H9 (cell line): ENCODE results near the gene ATP7B. TPM values are rescaled to one million over a fixed set of nuclear protein-coding genes. Genes with fewer than 3 reads are reported as not detected.
A peak's percentile ranks its signal among the peaks of the same experiment; 100 is the strongest.

ENCODE experiments used
- DNase-seq: peaks from one replicate; pipeline ENCODE4 v3.0.0-alpha.2; 2017
- H2AFZ ChIP-seq: one replicate; pipeline ENCODE4 v1.6.1; 2013; ENCODE audit warnings: mild to moderate bottlenecking, low read length, control low read depth, moderate library complexity
- H2AK5ac ChIP-seq: 2 replicates; pipeline ENCODE4 v1.6.1; 2013; ENCODE audit warnings: low read length, control low read depth, mixed read lengths; ENCODE audit not compliant: insufficient read length
- H2BK120ac ChIP-seq: one replicate; pipeline ENCODE4 v1.6.1; 2013; ENCODE audit warnings: low read depth, mild to moderate bottlenecking, low read length, control low read depth, inconsistent platforms; ENCODE audit not compliant: poor library complexity, severe bottlenecking
- H2BK12ac ChIP-seq: 2 replicates; pipeline ENCODE4 v1.6.1; 2013; ENCODE audit warnings: low read length, control low read depth, mixed read lengths, low read depth; ENCODE audit not compliant: insufficient read length
- H2BK15ac ChIP-seq: 2 replicates; pipeline ENCODE4 v1.6.1; 2013; ENCODE audit warnings: low read depth, low read length, control low read depth
- H2BK20ac ChIP-seq: one replicate; pipeline ENCODE4 v1.6.1; 2013; ENCODE audit warnings: low read depth, mild to moderate bottlenecking, low read length, control low read depth, inconsistent platforms; ENCODE audit not compliant: poor library complexity, severe bottlenecking
- H2BK5ac ChIP-seq: 2 replicates; pipeline ENCODE4 v1.6.1; 2013; ENCODE audit warnings: low read length, control low read depth, mixed read lengths; ENCODE audit not compliant: insufficient read length
- H3K14ac ChIP-seq: 2 replicates; pipeline ENCODE4 v1.6.1; 2013; ENCODE audit warnings: low read length, control low read depth; ENCODE audit not compliant: insufficient read depth
- H3K18ac ChIP-seq: 2 replicates; pipeline ENCODE4 v1.6.1; 2013; ENCODE audit warnings: low read depth, mild to moderate bottlenecking, mixed read lengths, low read length, control low read depth; ENCODE audit not compliant: insufficient read length
- H3K23ac ChIP-seq: 2 replicates; pipeline ENCODE4 v1.6.1; 2013; ENCODE audit warnings: low read length, control low read depth, mixed read lengths, low read depth; ENCODE audit not compliant: insufficient read length
- H3K23me2 ChIP-seq: 2 replicates; pipeline ENCODE4 v1.6.1; 2013; ENCODE audit warnings: low read depth, mild to moderate bottlenecking, mixed read lengths, low read length, control low read depth; ENCODE audit not compliant: insufficient read length, poor library complexity, severe bottlenecking
- H3K27ac ChIP-seq: 2 replicates; pipeline ENCODE4 v1.5.1; 2013; ENCODE audit warnings: low read length, control low read depth, mixed read lengths, low read depth; ENCODE audit not compliant: insufficient read length
- H3K27me3 ChIP-seq: 2 replicates; pipeline ENCODE4 v1.6.1; 2013; ENCODE audit warnings: low read length, control low read depth, inconsistent platforms; ENCODE audit not compliant: insufficient read depth
- H3K4ac ChIP-seq: 2 replicates; pipeline ENCODE4 v1.6.1; 2013; ENCODE audit warnings: low read depth, mild to moderate bottlenecking, control low read depth, inconsistent platforms, low read length, moderate library complexity
- H3K4me1 ChIP-seq: 2 replicates; pipeline ENCODE4 v1.6.1; 2013; ENCODE audit warnings: low read length, control low read depth, inconsistent platforms; ENCODE audit not compliant: insufficient read depth
- H3K4me2 ChIP-seq: 2 replicates; pipeline ENCODE4 v1.6.1; 2013; ENCODE audit warnings: low read length, control low read depth, mixed read lengths; ENCODE audit not compliant: insufficient read length, insufficient read depth
- H3K56ac ChIP-seq: 2 replicates; pipeline ENCODE4 v1.6.1; 2013; ENCODE audit warnings: low read depth, mild to moderate bottlenecking, mixed read lengths, low read length, control low read depth; ENCODE audit not compliant: insufficient read length
- H3K79me1 ChIP-seq: 2 replicates; pipeline ENCODE4 v1.6.1; 2013; ENCODE audit warnings: low read depth, mild to moderate bottlenecking, moderate library complexity, low read length, control low read depth, inconsistent platforms; ENCODE audit not compliant: insufficient read depth, poor library complexity, severe bottlenecking
- H3K79me2 ChIP-seq: 2 replicates; pipeline ENCODE4 v1.6.1; 2013; ENCODE audit warnings: low read length, control low read depth, inconsistent platforms; ENCODE audit not compliant: insufficient read depth
- H3K9ac ChIP-seq: 2 replicates; pipeline ENCODE4 v1.6.1; 2013; ENCODE audit warnings: low read length, control low read depth, mixed read lengths; ENCODE audit not compliant: insufficient read length; ENCODE audit errors: extremely low read depth
- H3K9me3 ChIP-seq: one replicate; pipeline ENCODE4 v1.6.1; 2013; ENCODE audit warnings: low read depth, low read length, inconsistent platforms; ENCODE audit not compliant: control insufficient read depth
- H3T11ph ChIP-seq: one replicate; pipeline ENCODE4 v1.6.1; 2013; ENCODE audit warnings: mild to moderate bottlenecking, low read length, control low read depth, inconsistent platforms
- H4K20me1 ChIP-seq: one replicate; pipeline ENCODE4 v1.6.1; 2013; ENCODE audit not compliant: control insufficient read depth, insufficient read length, insufficient read depth
- H4K5ac ChIP-seq: 2 replicates; pipeline ENCODE4 v1.6.1; 2013; ENCODE audit warnings: low read depth, mild to moderate bottlenecking, mixed read lengths, low read length, control low read depth; ENCODE audit not compliant: insufficient read length
- H4K8ac ChIP-seq: replicated peaks from 2 replicates; pipeline ENCODE4 v1.6.1; 2013; ENCODE audit warnings: low read length, control low read depth, mixed read lengths, low read depth; ENCODE audit not compliant: insufficient read length
- H4K91ac ChIP-seq: 2 replicates; pipeline ENCODE4 v1.6.1; 2013; ENCODE audit warnings: low read depth, mild to moderate bottlenecking, moderate library complexity, mixed read lengths, low read length, control low read depth; ENCODE audit not compliant: insufficient read length
- H3K27ac Mint-ChIP-seq, 3 experiments: 2 replicates in 2 of 3; 3 replicates in 1 of 3; pipeline ENCODE4 v1.8.0; 2020 to 2021; ENCODE audit warnings: mixed read lengths in 3 of 3, mild to moderate bottlenecking in 1 of 3, moderate library complexity in 1 of 3
- H3K27me3 Mint-ChIP-seq: 2 replicates; pipeline ENCODE4 v1.8.0; 2021; ENCODE audit warnings: low read depth, mild to moderate bottlenecking, moderate library complexity, mixed read lengths
- H3K36me3 Mint-ChIP-seq, 3 experiments: 2 replicates in 2 of 3; 3 replicates in 1 of 3; pipeline ENCODE4 v1.8.0; 2020 to 2021; ENCODE audit warnings: low read depth in 3 of 3, mixed read lengths in 3 of 3; ENCODE audit not compliant: insufficient read depth in 1 of 3
- H3K4me1 Mint-ChIP-seq, 2 experiments: 2 replicates each; pipeline ENCODE4 v1.8.0; 2020; ENCODE audit warnings: mixed read lengths in 2 of 2
- H3K4me3 Mint-ChIP-seq, 2 experiments: 2 replicates in 1 of 2; 3 replicates in 1 of 2; pipeline ENCODE4 v1.8.0; 2020 to 2021; ENCODE audit warnings: mild to moderate bottlenecking in 2 of 2, mixed read lengths in 2 of 2, moderate library complexity in 1 of 2
- H3K9me3 Mint-ChIP-seq, 2 experiments: 2 replicates in 1 of 2; 3 replicates in 1 of 2; pipeline ENCODE4 v1.8.0; 2020; ENCODE audit warnings: mild to moderate bottlenecking in 2 of 2, mixed read lengths in 2 of 2, moderate library complexity in 1 of 2
- WGBS: extraction: QIAGEN DNeasy Blood & Tissue Kit; methylation state at CpG from one replicate; pipeline ENCODE4 v1.1.7; 2013; ENCODE audit warnings: missing lambda C conversion rate, low lambda C conversion rate, mixed read lengths; ENCODE audit not compliant: insufficient read length; ENCODE audit errors: extremely low coverage; 5-methylcytosine and 5-hydroxymethylcytosine counted together
- total RNA-seq: library from RNA; stranded (reverse); gene quantifications from 2 replicates; pipeline ENCODE4 v1.2.1, GENCODE V29; 2021
- TF ChIP-seq, protein P1 (sequence below): fragments of 200-600 bp; sonication (generic); conservative IDR thresholded peaks from 3 replicates; pipeline ENCODE4 v1.8.0; 2021; ENCODE audit warnings: antibody characterized with exemption, mild to moderate bottlenecking

The ATP7B gene
- total RNA-seq, 1 experiment from 2014 or later = 5.8 TPM

DNA sequence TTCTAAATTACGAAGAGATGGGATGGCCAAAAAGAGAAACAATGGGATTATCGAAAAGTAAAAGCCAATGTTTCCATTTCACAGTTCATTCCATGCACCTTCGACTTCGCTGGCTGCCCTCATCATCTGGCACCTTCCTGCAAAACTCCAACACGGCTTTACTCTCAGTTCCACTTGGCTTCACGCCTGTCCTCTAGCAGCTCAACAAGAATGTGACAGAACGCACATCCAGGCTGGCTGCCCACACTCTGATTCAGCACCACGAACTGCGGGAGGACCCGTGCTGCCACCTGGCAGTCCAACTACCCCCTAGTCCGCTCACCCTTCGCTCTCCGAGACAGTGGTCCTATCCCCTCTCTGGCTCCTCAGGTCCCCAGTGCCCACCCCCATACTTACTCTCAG lies 11.7 kb downstream of the ATP7B start:
- Histone ChIP-seq H3K9ac (no peak overlapping the region), H3K4me2 (no peak overlapping the region)

More for the DNA sequence above, 11.7 kb downstream of the ATP7B start:
- Histone ChIP-seq H3K79me1 (no peaks in the 10 kb centered on the region), H3K79me2 (no peaks in the 10 kb centered on the region), H3K56ac (no peak overlapping the region), H2BK20ac (no peak overlapping the region), H4K20me1 (no peaks in the 10 kb centered on the region), H2AK5ac (no peak overlapping the region), H3K27me3 (no peaks in the 10 kb centered on the region), H3K4ac (no peak overlapping the region), H2BK120ac (no peak overlapping the region), H3K23me2 (no peaks in the 10 kb centered on the region), H2BK12ac (no peak overlapping the region), H4K5ac (no peak overlapping the region), H3K18ac (no peak overlapping the region), H3K23ac (no peak overlapping the region), H3K9me3 (no peaks in the 10 kb centered on the region), H4K8ac (no peak overlapping the region), H3T11ph (no peak overlapping the region), H3K27ac (no peak overlapping the region), H4K91ac (no peak overlapping the region), H3K4me1 (peaks cover 8% of the 10 kb centered on the region; the same call in 1 of the 2 replicates), H2BK5ac (no peak overlapping the region), H3K14ac (no peak overlapping the region), H2BK15ac (no peak overlapping the region), H2AFZ (no peak overlapping the region)
- peaks cover 54 to 66% of the 10 kb centered on the region in 2 experiments for H3K4me1 Mint-ChIP-seq
- H3K36me3 Mint-ChIP-seq = no peaks in the 10 kb centered on the region; a peak in 1 of 7 replicates
- no CpG with 5 or more reads among the region's 13 CpGs for WGBS
- TF ChIP-seq, protein P1, sequence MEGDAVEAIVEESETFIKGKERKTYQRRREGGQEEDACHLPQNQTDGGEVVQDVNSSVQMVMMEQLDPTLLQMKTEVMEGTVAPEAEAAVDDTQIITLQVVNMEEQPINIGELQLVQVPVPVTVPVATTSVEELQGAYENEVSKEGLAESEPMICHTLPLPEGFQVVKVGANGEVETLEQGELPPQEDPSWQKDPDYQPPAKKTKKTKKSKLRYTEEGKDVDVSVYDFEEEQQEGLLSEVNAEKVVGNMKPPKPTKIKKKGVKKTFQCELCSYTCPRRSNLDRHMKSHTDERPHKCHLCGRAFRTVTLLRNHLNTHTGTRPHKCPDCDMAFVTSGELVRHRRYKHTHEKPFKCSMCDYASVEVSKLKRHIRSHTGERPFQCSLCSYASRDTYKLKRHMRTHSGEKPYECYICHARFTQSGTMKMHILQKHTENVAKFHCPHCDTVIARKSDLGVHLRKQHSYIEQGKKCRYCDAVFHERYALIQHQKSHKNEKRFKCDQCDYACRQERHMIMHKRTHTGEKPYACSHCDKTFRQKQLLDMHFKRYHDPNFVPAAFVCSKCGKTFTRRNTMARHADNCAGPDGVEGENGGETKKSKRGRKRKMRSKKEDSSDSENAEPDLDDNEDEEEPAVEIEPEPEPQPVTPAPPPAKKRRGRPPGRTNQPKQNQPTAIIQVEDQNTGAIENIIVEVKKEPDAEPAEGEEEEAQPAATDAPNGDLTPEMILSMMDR = no peak
- H3K4me3 Mint-ChIP-seq = no peak overlapping the region
- peak overlapping the region in 2 of 3 experiments; percentile 24 to 76; a peak in 4 of 7 replicates for H3K27ac Mint-ChIP-seq
- no peak for DNase-seq
- peaks cover 1% of the 10 kb centered on the region; the same call in 1 of the 2 replicates for H3K27me3 Mint-ChIP-seq
- no peaks in the 10 kb centered on the region for H3K9me3 Mint-ChIP-seq
